Measurements from ENCODE around the gene PSMA1. TPM values are rescaled to one million over a fixed set of nuclear protein-coding genes. Genes with fewer than 3 reads are reported as not detected.
A peak's percentile ranks its signal among the peaks of the same experiment; 100 is the strongest.

PSMA1 gene
- total RNA-seq, 1 experiment from 2014 or later = 143 TPM

DNA sequence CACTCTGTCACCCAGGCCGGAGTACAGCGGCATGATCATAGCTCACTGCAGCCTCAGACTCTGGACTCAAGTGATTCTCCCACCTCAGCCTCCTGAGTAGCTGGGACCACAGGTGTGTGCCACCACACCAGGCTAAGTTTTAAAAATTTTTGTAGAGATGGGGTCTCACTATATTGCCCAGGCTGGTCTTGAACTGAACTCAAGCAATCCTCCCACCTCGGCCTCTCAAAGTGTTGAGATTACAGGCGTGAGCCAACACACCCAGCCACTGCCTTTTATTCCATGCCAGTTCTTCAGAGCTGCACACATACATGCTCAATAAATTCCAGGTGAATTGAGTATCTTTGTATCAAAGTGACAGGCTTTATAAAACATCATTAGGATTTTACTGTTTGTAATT is 18.1 kb downstream of the PSMA1 start:
- TF ChIP-seq EZH2 (IDR thresholded peaks at IDR 0.05; ENCODE audit: low read depth) = no peak
- TF ChIP-seq, protein P1, sequence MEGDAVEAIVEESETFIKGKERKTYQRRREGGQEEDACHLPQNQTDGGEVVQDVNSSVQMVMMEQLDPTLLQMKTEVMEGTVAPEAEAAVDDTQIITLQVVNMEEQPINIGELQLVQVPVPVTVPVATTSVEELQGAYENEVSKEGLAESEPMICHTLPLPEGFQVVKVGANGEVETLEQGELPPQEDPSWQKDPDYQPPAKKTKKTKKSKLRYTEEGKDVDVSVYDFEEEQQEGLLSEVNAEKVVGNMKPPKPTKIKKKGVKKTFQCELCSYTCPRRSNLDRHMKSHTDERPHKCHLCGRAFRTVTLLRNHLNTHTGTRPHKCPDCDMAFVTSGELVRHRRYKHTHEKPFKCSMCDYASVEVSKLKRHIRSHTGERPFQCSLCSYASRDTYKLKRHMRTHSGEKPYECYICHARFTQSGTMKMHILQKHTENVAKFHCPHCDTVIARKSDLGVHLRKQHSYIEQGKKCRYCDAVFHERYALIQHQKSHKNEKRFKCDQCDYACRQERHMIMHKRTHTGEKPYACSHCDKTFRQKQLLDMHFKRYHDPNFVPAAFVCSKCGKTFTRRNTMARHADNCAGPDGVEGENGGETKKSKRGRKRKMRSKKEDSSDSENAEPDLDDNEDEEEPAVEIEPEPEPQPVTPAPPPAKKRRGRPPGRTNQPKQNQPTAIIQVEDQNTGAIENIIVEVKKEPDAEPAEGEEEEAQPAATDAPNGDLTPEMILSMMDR (conservative IDR thresholded peaks at IDR 0.05) = no peak
- H4K20me1 ChIP-seq (ENCODE audit: insufficient read depth) = peaks cover 3% of the 10 kb centered on the region; the same call in 1 of the 2 replicates
- no peak overlapping the region for H3K4me2 ChIP-seq
- H3K9me3 ChIP-seq (ENCODE audit: insufficient read depth, low read depth) = no peaks in the 10 kb centered on the region
- intact Hi-C loops (cut with micrococcal nuclease; ENCODE audit: unreplicated experiment) = no loop called here
- peaks cover 8% of the 10 kb centered on the region; the same call in 1 of the 2 replicates for H3K36me3 ChIP-seq (ENCODE audit: low read depth)
- DNase-seq = no peak
- H3K4me1 ChIP-seq (replicated peaks; ENCODE audit: insufficient read depth) = peaks cover 11% of the 10 kb centered on the region; the same call in 1 of the 2 replicates
- no peak overlapping the region for H3K27ac ChIP-seq
- CTCF ChIA-PET = no interaction called here
- no TSS peak for BruUV-seq (replicated peaks)
- H3K79me2 ChIP-seq (ENCODE audit: low read depth) = peaks cover 23% of the 10 kb centered on the region
- no peaks in the 10 kb centered on the region for H3K27me3 ChIP-seq (ENCODE audit: insufficient read depth, low read depth)
- no peak overlapping the region for H2AFZ ChIP-seq
- no peak overlapping the region for H3K4me3 ChIP-seq
- H3K9me2 ChIP-seq (ENCODE audit: insufficient read depth) = no peaks in the 10 kb centered on the region
- peaks cover 20% of the 10 kb centered on the region; the same call in 1 of the 2 replicates for H3F3A ChIP-seq (ENCODE audit: insufficient read depth, low read depth)
- POLR2A ChIA-PET (ENCODE audit: unreplicated experiment) = no interaction called here

DNA sequence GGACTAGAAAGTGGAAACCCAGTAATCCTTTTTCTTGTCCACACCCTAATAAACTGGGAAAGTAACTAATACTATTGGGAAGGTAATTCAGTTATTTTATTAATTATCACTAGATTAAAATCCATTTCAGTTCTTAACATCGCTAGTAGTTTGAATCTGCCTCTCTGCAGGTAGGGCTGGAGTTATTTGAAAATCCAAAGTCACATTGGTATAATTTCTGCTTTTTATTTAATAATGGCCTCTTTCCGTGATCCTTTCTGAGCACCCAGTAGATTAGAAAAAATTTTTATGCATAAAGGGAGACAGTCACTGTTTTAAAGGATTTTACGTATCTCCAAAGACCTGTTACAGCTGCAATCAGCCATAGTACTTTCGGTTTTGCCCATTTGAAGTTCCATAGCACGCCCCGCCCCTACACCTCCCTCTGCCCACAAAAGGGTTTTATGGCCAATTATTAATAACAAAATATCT is 20.0 kb downstream of the PSMA1 start:
- BruUV-seq (replicated peaks) = no TSS peak
- Histone ChIP-seq H3K36me3 (ENCODE audit: low read depth) (no peaks in the 10 kb centered on the region), H3K27me3 (ENCODE audit: insufficient read depth, low read depth) (no peaks in the 10 kb centered on the region), H3K9me3 (ENCODE audit: insufficient read depth, low read depth) (no peaks in the 10 kb centered on the region), H3K9me2 (ENCODE audit: insufficient read depth) (no peaks in the 10 kb centered on the region), H3K27ac (peak overlapping the region; percentile 58), H3K79me2 (ENCODE audit: low read depth) (peaks cover 37% of the 10 kb centered on the region), H2AFZ (peak overlapping the region; percentile 88), H3K4me3 (peak overlapping the region; percentile 69), H3K4me1 (replicated peaks; ENCODE audit: insufficient read depth) (peaks cover 11% of the 10 kb centered on the region; the same call in 1 of the 2 replicates), H3F3A (ENCODE audit: insufficient read depth, low read depth) (peaks cover 19% of the 10 kb centered on the region; the same call in 1 of the 2 replicates), H4K20me1 (ENCODE audit: insufficient read depth) (peaks cover 3% of the 10 kb centered on the region; the same call in 1 of the 2 replicates), H3K4me2 (peak overlapping the region; percentile 100)
- no peak for TF ChIP-seq EZH2 (IDR thresholded peaks at IDR 0.05; ENCODE audit: low read depth)
- TF ChIP-seq, protein P1 (conservative IDR thresholded peaks at IDR 0.05) = no peak
- intact Hi-C loops (cut with micrococcal nuclease; ENCODE audit: unreplicated experiment) = loop anchor here (2.0 kb wide), 1 partner anchor 21 kb away; the partner anchor contains the start of gene PSMA1
- CTCF ChIA-PET = no interaction called here
- DNase-seq = peak; percentile 18 to 42
- POLR2A ChIA-PET (ENCODE audit: unreplicated experiment) = interaction anchor here (0.5 to 0.9 kb wide), 3 partner anchors 12 to 229 kb away, joined by 3 to 6 read pairs (median 3); no protein-coding TSS in a partner anchor

DNA sequence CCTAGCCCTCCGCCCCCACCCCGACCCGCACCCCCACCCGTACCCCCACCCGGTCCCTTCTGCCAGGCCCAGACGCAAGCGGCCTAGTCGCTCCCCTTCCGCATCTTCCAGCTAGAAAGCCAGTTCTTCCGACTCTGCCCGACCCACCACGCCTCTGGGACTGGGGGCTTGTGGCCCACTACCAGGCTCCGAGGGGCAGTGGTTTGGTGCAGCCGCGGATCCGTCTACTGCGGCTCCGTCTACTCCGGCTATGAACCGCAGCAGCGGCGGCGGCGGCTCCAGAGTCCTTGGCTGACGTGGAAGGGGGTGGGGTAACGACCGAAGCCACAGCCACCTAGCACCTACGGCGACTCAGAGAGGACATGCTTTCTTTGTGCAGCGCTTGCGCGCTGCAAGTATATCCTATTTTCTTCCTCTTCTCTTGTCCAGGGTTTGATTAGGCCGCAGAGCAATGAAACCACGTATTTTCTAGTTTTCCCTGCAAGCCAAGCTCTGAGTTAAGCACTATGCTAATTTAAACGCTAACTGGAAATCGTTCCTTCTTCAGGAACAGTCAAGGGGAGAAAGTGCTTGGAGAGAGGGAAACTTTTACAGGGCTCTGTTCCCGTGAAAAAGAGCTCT is 20.5 kb downstream of the PSMA1 start, which contains the start of gene COPB1:
Gene COPB1, minus strand, starts transcription at position 252 of the 621 bp plus-strand sequence. CDS start 883 bp downstream, outside the sequence.
- 0 out of 2 replicates have a peak, but pooled peaks cover 1% of the 10 kb centered on the region for H3K36me3 ChIP-seq (ENCODE audit: low read depth)
- BruUV-seq (replicated peaks) = no TSS peak
- no peaks in the 10 kb centered on the region for H3K9me2 ChIP-seq (ENCODE audit: insufficient read depth)
- intact Hi-C loops (cut with micrococcal nuclease; ENCODE audit: unreplicated experiment) = loop anchor here (2.0 kb wide), 1 partner anchor 21 kb away; the partner anchor contains the start of gene PSMA1
- ChIA-PET POLR2A (ENCODE audit: unreplicated experiment) (interaction anchor here (0.5 to 0.9 kb wide), 3 partner anchors 12 to 230 kb away, joined by 3 to 6 read pairs (median 3); no protein-coding TSS in a partner anchor), CTCF (interaction anchor here (0.7 kb wide), 1 partner anchor 617 kb away, joined by 3 read pairs; no protein-coding TSS in a partner anchor)
- TF ChIP-seq EZH2 (IDR thresholded peaks at IDR 0.05; ENCODE audit: low read depth) = no peak
- TF ChIP-seq, protein P1 (conservative IDR thresholded peaks at IDR 0.05) = no peak
- peaks cover 37% of the 10 kb centered on the region for H3K79me2 ChIP-seq (ENCODE audit: low read depth)
- H3K27me3 ChIP-seq (ENCODE audit: insufficient read depth, low read depth) = no peaks in the 10 kb centered on the region
- H3K4me2 ChIP-seq = peak within 1 kb of the TSS; percentile 100
- no peaks in the 10 kb centered on the region for H3K9me3 ChIP-seq (ENCODE audit: insufficient read depth, low read depth)
- peak; percentile 60 to 79 for DNase-seq
- H3K4me3 ChIP-seq = peak within 1 kb of the TSS; percentile 69
- H3K27ac ChIP-seq = peak within 1 kb of the TSS; percentile 58
- H3K4me1 ChIP-seq (replicated peaks; ENCODE audit: insufficient read depth) = peaks cover 11% of the 10 kb centered on the region; the same call in 1 of the 2 replicates
- H3F3A ChIP-seq (ENCODE audit: insufficient read depth, low read depth) = peaks cover 14% of the 10 kb centered on the region; the same call in 1 of the 2 replicates
- H4K20me1 ChIP-seq (ENCODE audit: insufficient read depth) = peaks cover 3% of the 10 kb centered on the region; the same call in 1 of the 2 replicates
- H2AFZ ChIP-seq = peak within 1 kb of the TSS; percentile 88

Data from PC-9 (cell line).